A549 (cell line): Measurements from ENCODE around the gene FOCAD. TPM values are rescaled to one million over a fixed set of nuclear protein-coding genes. Genes with fewer than 3 reads are reported as not detected.

ENCODE experiments used
- ATAC-seq, 2 experiments: fragments of 200-7000 bp in 1 of 2; fragments of >200 bp in 1 of 2; cut with Nextera tagmentation in 1 of 2; cut with Tn5 transposase in 1 of 2; 3 replicates each; pipeline versions ENCODE4 v1.8.0 to v1.9.1; 2018 to 2020; ENCODE audit warnings: mild to moderate bottlenecking in 1 of 2, moderate library complexity in 1 of 2
- CTCF ChIA-PET: fragments of 300-600 bp; sonication (Branson Sonifier 250); formaldehyde crosslinking; extraction: SDS; loops from one replicate; lab custom pipeline; 2021; ENCODE audit warnings: antibody characterized with exemption, inconsistent platforms; lab: Yijun Ruan, JAX
- POLR2A ChIA-PET: fragments of 350-600 bp; formaldehyde crosslinking; extraction: SDS; loops from one replicate; lab custom pipeline; 2021; ENCODE audit warnings: antibody characterized with exemption, inconsistent platforms; lab: Yijun Ruan, JAX
- DNase-seq, 2 experiments: peaks; one replicate each; pipeline versions ENCODE4 v3.0.0 to v3.0.0-alpha.2; 2011 to 2016; ENCODE audit warnings: low read depth in 1 of 2, low spot score in 1 of 2
- FAIRE-seq: peaks from 2 replicates; lab custom pipeline; 2011; peaks lifted over from hg19 to GRCh38; lab: Jason Lieb, UNC
- H3K27ac ChIP-seq, 2 experiments: fragments of >200 bp; sonication (Bioruptor Twin); formaldehyde crosslinking; 3 replicates each; pipeline ENCODE4 v1.5.1; 2016 to 2017
- H3K4me1 ChIP-seq: fragments of >200 bp; sonication (Bioruptor Twin); formaldehyde crosslinking; 3 replicates; pipeline ENCODE4 v1.6.1; 2016
- H3K4me2 ChIP-seq: fragments of >200 bp; sonication (Bioruptor Twin); formaldehyde crosslinking; 3 replicates; pipeline ENCODE4 v1.6.1; 2016
- H3K4me3 ChIP-seq: fragments of >200 bp; sonication (Bioruptor Twin); formaldehyde crosslinking; 3 replicates; pipeline ENCODE4 v1.5.1; 2016
- H3K9me3 ChIP-seq: fragments of >200 bp; sonication (Bioruptor Twin); formaldehyde crosslinking; 3 replicates; pipeline ENCODE4 v1.6.1; 2016
- ATOH8 ChIP-seq: fragments of 250-450 bp; sonication (Bioruptor Pico); IDR thresholded peaks from 2 replicates; pipeline ENCODE4 v1.5.0; 2020; ENCODE audit warnings: low read depth, mild to moderate bottlenecking, moderate library complexity
- BCL3 ChIP-seq: fragments of >200 bp; sonication (Bioruptor Twin); formaldehyde crosslinking; IDR thresholded peaks from 3 replicates; pipeline ENCODE4 v1.6.1; 2016
- BHLHE40 ChIP-seq: IDR thresholded peaks from 2 replicates; pipeline ENCODE4 v1.6.1; 2012; ENCODE audit warnings: low read depth, low read length, inconsistent platforms
- CEBPB ChIP-seq, 2 experiments: fragments of >200 bp in 1 of 2; sonication (Bioruptor Twin) in 1 of 2; formaldehyde crosslinking in 1 of 2; IDR thresholded peaks; 2 replicates each; pipeline ENCODE4 v1.6.1; 2012 to 2016
- CHD2 ChIP-seq: fragments of 150-350 bp; IDR thresholded peaks from 2 replicates; pipeline ENCODE4 v1.6.1; 2014; ENCODE audit warnings: low read length; ENCODE audit not compliant: partially characterized antibody
- CHD4 ChIP-seq: fragments of 200-600 bp; sonication (generic); IDR thresholded peaks from 2 replicates; pipeline ENCODE4 v1.6.1; 2016; ENCODE audit warnings: antibody characterized with exemption, mild to moderate bottlenecking, borderline replicate concordance
- E2F6 ChIP-seq: IDR thresholded peaks from 2 replicates; pipeline ENCODE4 v1.6.1; 2012; ENCODE audit warnings: low read depth, borderline replicate concordance
- FOSB ChIP-seq: fragments of 250-450 bp; sonication (Bioruptor Pico); IDR thresholded peaks from 2 replicates; pipeline ENCODE4 v1.5.0; 2020; ENCODE audit warnings: mild to moderate bottlenecking, moderate library complexity
- FOSL2 ChIP-seq, 2 experiments: fragments of 450-650 bp in 1 of 2; fragments of >200 bp in 1 of 2; sonication (Bioruptor Twin) in 1 of 2; formaldehyde crosslinking; IDR thresholded peaks; 2 replicates each; pipeline versions ENCODE4 v1.5.0 to v1.6.1; 2016 to 2020; ENCODE audit warnings: mild to moderate bottlenecking in 1 of 2, moderate library complexity in 1 of 2
- HMGXB4 ChIP-seq: fragments of 250-450 bp; sonication (Bioruptor Pico); IDR thresholded peaks from 2 replicates; pipeline ENCODE4 v1.5.0; 2021; ENCODE audit warnings: mild to moderate bottlenecking, moderate library complexity, borderline replicate concordance
- HOXB5 ChIP-seq: fragments of 250-450 bp; sonication (Bioruptor Pico); IDR thresholded peaks from 2 replicates; pipeline ENCODE4 v1.5.0; 2020; ENCODE audit warnings: mild to moderate bottlenecking, moderate library complexity
- JUNB ChIP-seq: fragments of >200 bp; sonication (Bioruptor Twin); formaldehyde crosslinking; IDR thresholded peaks from 2 replicates; pipeline ENCODE4 v1.6.1; 2016
- KDM1A ChIP-seq: fragments of 200-600 bp; sonication (generic); IDR thresholded peaks from 2 replicates; pipeline ENCODE4 v1.6.1; 2016; ENCODE audit warnings: low read depth, mild to moderate bottlenecking
- KDM5A ChIP-seq: fragments of 200-600 bp; sonication (generic); IDR thresholded peaks from 2 replicates; pipeline ENCODE4 v1.6.1; 2016; ENCODE audit warnings: antibody characterized with exemption, mild to moderate bottlenecking
- MAX ChIP-seq: IDR thresholded peaks from 2 replicates; pipeline ENCODE4 v1.6.1; 2012
- MYC ChIP-seq: IDR thresholded peaks from 2 replicates; pipeline ENCODE4 v1.6.1; 2012; ENCODE audit warnings: mild to moderate bottlenecking, inconsistent platforms, low read length, improper control_type of control experiment, borderline replicate concordance
- NFE2L2 ChIP-seq: fragments of 150-350 bp; conservative IDR thresholded peaks from 2 replicates; pipeline ENCODE4 v1.6.1; 2014; ENCODE audit warnings: low read length
- NR3C1 ChIP-seq: fragments of >200 bp; sonication (Bioruptor Twin); formaldehyde crosslinking; IDR thresholded peaks from 3 replicates; pipeline ENCODE4 v1.6.1; 2017
- POLR2A ChIP-seq: IDR thresholded peaks from 2 replicates; pipeline ENCODE4 v1.6.1; 2012; ENCODE audit warnings: mild to moderate bottlenecking, low read length
- RAD21 ChIP-seq, 2 experiments: fragments of >200 bp in 1 of 2; sonication (Bioruptor Twin) in 1 of 2; formaldehyde crosslinking in 1 of 2; IDR thresholded peaks in 1 of 2; conservative IDR thresholded peaks in 1 of 2; 2 replicates in 1 of 2; 3 replicates in 1 of 2; pipeline ENCODE4 v1.6.1; 2012 to 2018; ENCODE audit warnings: inconsistent platforms in 1 of 2
- REST ChIP-seq: fragments of 200-600 bp; sonication (generic); IDR thresholded peaks from 2 replicates; pipeline ENCODE4 v1.6.1; 2016; ENCODE audit warnings: antibody characterized with exemption, mild to moderate bottlenecking, moderate library complexity
- RNF2 ChIP-seq: fragments of 200-600 bp; sonication (generic); IDR thresholded peaks from 2 replicates; pipeline ENCODE4 v1.6.1; 2016; ENCODE audit warnings: low read depth, mild to moderate bottlenecking, antibody characterized with exemption, moderate library complexity, borderline replicate concordance
- SREBF2 ChIP-seq: fragments of 450-650 bp; IDR thresholded peaks from 2 replicates; pipeline ENCODE4 v1.6.1; 2014; ENCODE audit warnings: mild to moderate bottlenecking, moderate library complexity
- TFCP2L1 ChIP-seq: fragments of 250-450 bp; sonication (Bioruptor Pico); IDR thresholded peaks from 2 replicates; pipeline ENCODE4 v1.5.0; 2021; ENCODE audit warnings: mild to moderate bottlenecking
- USF2 ChIP-seq: fragments of 450-650 bp; IDR thresholded peaks from 2 replicates; pipeline ENCODE4 v1.6.1; 2014; ENCODE audit warnings: antibody characterized with exemption
- ZFP36 ChIP-seq: fragments of 450-650 bp; IDR thresholded peaks from 2 replicates; pipeline ENCODE4 v1.6.1; 2014; ENCODE audit warnings: borderline replicate concordance; ENCODE audit not compliant: partially characterized antibody
- WGBS: methylation state at CpG from one replicate; pipeline ENCODE4 v1.1.6; 2017; ENCODE audit errors: missing lambda C conversion rate; 5-methylcytosine and 5-hydroxymethylcytosine counted together
- polyA plus RNA-seq, 4 experiments: library from polyadenylated mRNA; depleted of rRNA in 3 of 4; stranded (reverse); fragments of >200 nt; fragmentation: RNase III in 1 of 4; extraction: RNeasy Plus Mini Kit Qiagen cat#74134 plus additional on column Dnase treatment in 1 of 4; gene quantifications; 2 replicates in 3 of 4; 3 replicates in 1 of 4; pipeline ENCODE4 v1.2.3, GENCODE V29; 2011 to 2017

FOCAD gene
- polyA plus RNA-seq, 2 of the 4 experiments (the other 2 are of a cell fraction), result 22.0 to 53.8 TPM

GRCh38 chr9:20634895-20635294 is 49.2 kb upstream of the FOCAD start:
- Histone ChIP-seq H3K4me2 (no peak overlapping the region), H3K4me1 (no peaks in the 10 kb centered on the region), H3K4me3 (no peak overlapping the region), H3K9me3 (no peaks in the 10 kb centered on the region), H3K27ac (no peak overlapping the region)
- CTCF ChIA-PET, result interaction anchor here (1.3 to 2.0 kb wide), 2 partner anchors 10 kb away, joined by 3 to 9 read pairs; no protein-coding TSS in a partner anchor
- ATAC-seq, result no peak
- POLR2A ChIA-PET, result no interaction called here
- DNase-seq, result no peak
- 67% methylated on average over 4 of the region's 4 CpGs for WGBS
- no peak for FAIRE-seq
- TF ChIP-seq KDM5A (no peak), HMGXB4 (no peak), ZFP36 (no peak), USF2 (no peak), JUNB (no peak), BHLHE40 (no peak), RNF2 (no peak), MYC (no peak), NFE2L2 (no peak), FOSB (CRISPR knock-in tag) (no peak), E2F6 (no peak), BCL3 (no peak), CHD4 (no peak), RAD21 (conservative IDR thresholded peaks at IDR 0.05 in 1 of 2, IDR thresholded peaks at IDR 0.05 in 1 of 2) (no peak), KDM1A (no peak)

- ChIA-PET CTCF (interaction anchor here (0.5 to 7.4 kb wide), 3 partner anchors 11 to 304 kb away, joined by 4 to 47 read pairs (median 4); no protein-coding TSS in a partner anchor), POLR2A (no interaction called here)
- FAIRE-seq, result no peak
- no peak for ATAC-seq
- Histone ChIP-seq H3K4me2 (no peak overlapping the region), H3K4me1 (no peaks in the 10 kb centered on the region), H3K27ac (no peak overlapping the region), H3K9me3 (no peaks in the 10 kb centered on the region), H3K4me3 (no peak overlapping the region)
- 71% methylated on average over 3 of the region's 3 CpGs for WGBS
- no peak for DNase-seq
- TF ChIP-seq KDM1A (no peak), TFCP2L1 (CRISPR knock-in tag) (no peak), FOSL2 (IDR thresholded peaks at IDR 0.05) (no peak), FOSL2 (CRISPR knock-in tag; IDR thresholded peaks at IDR 0.05) (no peak), SREBF2 (no peak), HOXB5 (CRISPR knock-in tag) (no peak), CEBPB (IDR thresholded peaks at IDR 0.05) (no peak), RAD21 (conservative IDR thresholded peaks at IDR 0.05 in 1 of 2, IDR thresholded peaks at IDR 0.05 in 1 of 2) (no peak), ATOH8 (no peak), CHD2 (no peak), NR3C1 (no peak), E2F6 (no peak), MAX (no peak), NFE2L2 (no peak), RNF2 (no peak), REST (no peak), POLR2A (no peak), ZFP36 (no peak)
Measured at GRCh38 chr9:20636888-20637440, 47.1 kb upstream of the FOCAD start.
